ENCODE results near the gene BLOC1S3.

GRCh38 chr19:45142726-45143110 lies 35.9 kb upstream of the BLOC1S3 start:
- TF ChIP-seq CTCF (conservative IDR thresholded peaks at IDR 0.05): no peak
- no peak for TF ChIP-seq ZFX (IDR thresholded peaks at IDR 0.05)

All from C4-2B (cell line).